COLO668 (cell line): Measurements from ENCODE around the gene VWA3B.

Source experiments
- DNase-seq: peaks from one replicate; lab custom pipeline; 2025; ENCODE audit not compliant: unreplicated experiment; lab: John Stamatoyannopoulos, UW

VWA3B gene

GRCh38 chr2:98324181-98324580 lies 237.2 kb downstream of the VWA3B start:
- DNase-seq: no peak

- DNase-seq: no peak
These were observed 240.8 kb downstream of the VWA3B start for GRCh38 chr2:98327776-98328175.

GRCh38 chr2:98329549-98329948 lies 242.6 kb downstream of the VWA3B start:
- DNase-seq: no peak

GRCh38 chr2:98332989-98333388 lies 246.0 kb downstream of the VWA3B start:
- no peak for DNase-seq

GRCh38 chr2:98333922-98334321 lies 247.0 kb downstream of the VWA3B start:
- DNase-seq: no peak

GRCh38 chr2:98334439-98335078 lies 247.6 kb downstream of the VWA3B start:
- peak; percentile 20 for DNase-seq

GRCh38 chr2:98335271-98335670 lies 248.3 kb downstream of the VWA3B start:
- peak; percentile 18 for DNase-seq

- DNase-seq: no peak
These were observed 254.3 kb downstream of the VWA3B start for GRCh38 chr2:98341241-98341640.

GRCh38 chr2:98343285-98343684 lies 256.3 kb downstream of the VWA3B start:
- DNase-seq: no peak

GRCh38 chr2:98346311-98347236 lies 259.6 kb downstream of the VWA3B start, which contains the start of gene CNGA3:
CNGA3 (plus strand) TSS chr2:98346456; CDS start chr2:98369976, 23,520 bp downstream.
- DNase-seq: no peak

- peak; percentile 31 for DNase-seq
These were observed 260.5 kb downstream of the VWA3B start for GRCh38 chr2:98347298-98348065.

- DNase-seq: peak; percentile 70
These were observed 261.1 kb downstream of the VWA3B start for GRCh38 chr2:98348066-98348561.

GRCh38 chr2:98350411-98350810 lies 263.4 kb downstream of the VWA3B start:
- no peak for DNase-seq

GRCh38 chr2:98355881-98356280 lies 268.9 kb downstream of the VWA3B start:
- no peak for DNase-seq

GRCh38 chr2:98356729-98357128 lies 269.8 kb downstream of the VWA3B start:
- DNase-seq: peak; percentile 41

- DNase-seq: no peak
These were observed 270.9 kb downstream of the VWA3B start for GRCh38 chr2:98357849-98358248.

- DNase-seq: no peak
These were observed 273.0 kb downstream of the VWA3B start for GRCh38 chr2:98359986-98360385.
